GM12891 (cell line): ENCODE results near the gene FNDC3B.

ENCODE experiments used
- PAX5 ChIP-seq: IDR thresholded peaks from 2 replicates; pipeline ENCODE4 v1.6.1; 2011; ENCODE audit warnings: low read length, moderate library complexity, mild to moderate bottlenecking; ENCODE audit not compliant: insufficient read depth, severe bottlenecking
- POLR2A ChIP-seq: IDR thresholded peaks from 2 replicates; pipeline ENCODE4 v1.6.1; 2011; ENCODE audit warnings: low read depth, low read length, control low read depth
- POLR2AphosphoS5 ChIP-seq: IDR thresholded peaks from 2 replicates; pipeline ENCODE4 v1.6.1; 2011; ENCODE audit warnings: low read depth, low read length, control low read depth
- SPI1 ChIP-seq: IDR thresholded peaks from 2 replicates; pipeline ENCODE4 v1.6.1; 2011; ENCODE audit warnings: low read depth, low read length, control low read depth
- TAF1 ChIP-seq: IDR thresholded peaks from 2 replicates; pipeline ENCODE4 v1.6.1; 2011; ENCODE audit warnings: low read depth, low read length, control low read depth

DNA sequence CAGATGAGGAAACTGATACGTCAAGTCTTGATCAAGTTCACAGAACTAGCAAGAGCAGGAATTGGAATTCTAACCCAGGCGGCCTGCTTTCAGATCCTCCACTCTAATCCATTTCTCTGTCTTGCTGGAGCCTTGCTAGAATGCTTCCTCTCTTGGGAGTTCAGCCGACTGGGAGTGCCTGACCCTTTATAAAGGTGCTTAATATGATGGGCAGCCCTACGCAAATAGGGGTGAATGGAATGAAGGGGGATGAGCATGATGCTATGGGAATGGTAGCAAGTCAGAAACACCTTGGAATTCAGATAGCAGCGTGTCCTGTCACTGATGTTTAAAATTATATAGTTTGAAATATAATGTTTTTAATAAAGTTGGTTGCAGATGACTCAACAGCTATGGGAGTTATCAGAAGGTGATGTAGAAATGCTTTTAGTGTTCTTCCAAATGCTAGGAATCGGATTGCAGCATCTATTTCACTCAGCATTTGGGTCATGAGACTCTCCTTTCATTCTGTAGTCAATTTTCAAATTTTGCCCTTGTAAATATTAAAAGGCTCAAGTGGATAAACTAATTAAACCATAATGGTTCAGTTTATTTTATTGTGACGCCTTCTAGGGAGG lies 150.7 kb downstream of the FNDC3B start:
- TF ChIP-seq POLR2AphosphoS5: no peak
- TF ChIP-seq POLR2A: no peak
- TF ChIP-seq TAF1: no peak
- no peak for TF ChIP-seq PAX5
- TF ChIP-seq SPI1: no peak
